Small intestine (tissue), 7 donors: ENCODE results near the gene TIPIN. TPM values are rescaled to one million over a fixed set of nuclear protein-coding genes. Genes with fewer than 3 reads are reported as not detected.

Source experiments
- DNase-seq, 2 donors: peaks; one replicate each; pipeline versions ENCODE4 v3.0.0 to v3.0.0-alpha.2; 2013
- FAIRE-seq: peaks from 2 replicates; lab custom pipeline; 2012; peaks lifted over from hg19 to GRCh38; lab: Jason Lieb, UNC
- H3K27ac ChIP-seq, 3 donors: one replicate each; pipeline ENCODE4 v1.5.1; 2013; ENCODE audit warnings: low read length in 2 of 3, mild to moderate bottlenecking in 2 of 3, control low read depth in 1 of 3, inconsistent platforms in 1 of 3, low read depth in 1 of 3, moderate library complexity in 1 of 3
- H3K27me3 ChIP-seq, 3 donors: one replicate each; pipeline ENCODE4 v1.6.1; 2013; ENCODE audit warnings: low read length in 3 of 3, inconsistent platforms in 1 of 3; ENCODE audit not compliant: control insufficient read depth in 3 of 3, insufficient read depth in 3 of 3
- H3K36me3 ChIP-seq, 3 donors: one replicate each; pipeline ENCODE4 v1.6.1; 2013; ENCODE audit warnings: low read length in 3 of 3, inconsistent platforms in 1 of 3, low read depth in 1 of 3, mild to moderate bottlenecking in 1 of 3, moderate library complexity in 1 of 3; ENCODE audit not compliant: control insufficient read depth in 3 of 3, insufficient read depth in 2 of 3
- H3K4me1 ChIP-seq, 3 donors: one replicate each; pipeline ENCODE4 v1.6.1; 2013; ENCODE audit warnings: low read length in 2 of 3, inconsistent platforms in 1 of 3, low read depth in 1 of 3, mild to moderate bottlenecking in 1 of 3, moderate library complexity in 1 of 3; ENCODE audit not compliant: control insufficient read depth in 3 of 3, insufficient read depth in 2 of 3
- H3K4me3 ChIP-seq, 3 donors: one replicate each; pipeline ENCODE4 v1.5.1; 2013; ENCODE audit warnings: low read length in 3 of 3, control low read depth in 1 of 3, inconsistent platforms in 1 of 3, low read depth in 1 of 3, mild to moderate bottlenecking in 1 of 3, moderate library complexity in 1 of 3
- H3K9me3 ChIP-seq, 2 donors: one replicate each; pipeline ENCODE4 v1.6.1; 2013; ENCODE audit warnings: low read depth in 1 of 2, low read length in 1 of 2; ENCODE audit not compliant: control insufficient read depth in 2 of 2, insufficient read depth in 1 of 2
- WGBS, 3 donors: extraction: QIAGEN DNeasy Blood & Tissue Kit; methylation state at CpG; one replicate each; pipeline ENCODE4 v1.1.7; 2013; 5-methylcytosine and 5-hydroxymethylcytosine counted together
- polyA plus RNA-seq, 4 donors: library from polyadenylated mRNA; stranded (reverse) in 3 of 4; unstranded in 1 of 4; fragments of 200-250 nt in 3 of 4; fragments of 120-200 nt in 1 of 4; gene quantifications; one replicate each; pipeline versions ENCODE4 v1.2.1 to v1.2.3, GENCODE V29; 2013
- donor health status: healthy with polysubstance abuse.
- donor health status: control.
- donor health status: control.
- donor health status: Bipolar disorder and iron deficiency.
- donor health status: healthy.

Gene TIPIN
- polyA plus RNA-seq, 4 donors, result 0.27 to 10.8 (median 3.9) TPM

- 4 to 16% (median 10%) methylated on average over 21 to 22 of the region's 22 CpGs for WGBS, 3 donors
- DNase-seq (peak; percentile 12 to 30), FAIRE-seq (no peak)
- H3K9me3 ChIP-seq, result no peaks in the 10 kb centered on the region
- peaks cover 0 to 25% (median 7%) of the 10 kb centered on the region in 3 donors for H3K4me1 ChIP-seq
- H3K36me3 ChIP-seq, result peaks cover 0 to 1% (median 0%) of the 10 kb centered on the region in 3 donors
- H3K4me3 ChIP-seq, result peak overlapping the region; percentile 53 to 78 (median 60)
- H3K27ac ChIP-seq, result peak overlapping the region; percentile 78 to 95 (median 91)
- no peaks in the 10 kb centered on the region for H3K27me3 ChIP-seq
These were observed 63.7 kb downstream of the TIPIN start for GRCh38 chr15:66292571-66293418.

- Histone ChIP-seq H3K36me3 (no peaks in the 10 kb centered on the region), H3K9me3 (no peaks in the 10 kb centered on the region), H3K27me3 (no peaks in the 10 kb centered on the region), H3K4me3 (peak overlapping the region in 1 of 3 donors; percentile 53), H3K27ac (no peak overlapping the region), H3K4me1 (peaks cover 0 to 25% (median 7%) of the 10 kb centered on the region in 3 donors)
- FAIRE-seq, result no peak
- peak in 1 of 2 donors; percentile 17 for DNase-seq
- 27 to 65% (median 43%) methylated on average over 6 of the region's 6 CpGs for WGBS, 3 donors
These were observed 64.5 kb downstream of the TIPIN start for GRCh38 chr15:66291816-66292570.

- no peak for FAIRE-seq
These were observed 66.0 kb downstream of the TIPIN start for GRCh38 chr15:66290518-66290917.

GRCh38 chr15:66290007-66290406 lies 66.5 kb downstream of the TIPIN start:
- H3K9me3 ChIP-seq, result no peaks in the 10 kb centered on the region
- FAIRE-seq, result no peak
- no peak overlapping the region for H3K4me3 ChIP-seq
- H3K36me3 ChIP-seq, result no peaks in the 10 kb centered on the region
- no peak for DNase-seq
- H3K27ac ChIP-seq, result no peak overlapping the region
- WGBS, 3 donors, result 95 to 99% (median 96%) methylated on average over 3 of the region's 3 CpGs
- peaks cover 0 to 28% (median 7%) of the 10 kb centered on the region in 3 donors for H3K4me1 ChIP-seq
- no peaks in the 10 kb centered on the region for H3K27me3 ChIP-seq

More at GRCh38 chr15:66290518-66290917, 66.0 kb downstream of the TIPIN start:
- Histone ChIP-seq H3K27me3 (no peaks in the 10 kb centered on the region), H3K27ac (no peak overlapping the region), H3K36me3 (no peaks in the 10 kb centered on the region), H3K4me1 (peaks cover 0 to 30% (median 7%) of the 10 kb centered on the region in 3 donors), H3K9me3 (no peaks in the 10 kb centered on the region), H3K4me3 (no peak overlapping the region)
- no peak for DNase-seq

- Histone ChIP-seq H3K27me3 (no peaks in the 10 kb centered on the region), H3K27ac (no peak overlapping the region), H3K9me3 (no peaks in the 10 kb centered on the region), H3K4me1 (peaks cover 0 to 25% (median 5%) of the 10 kb centered on the region in 3 donors), H3K4me3 (no peak overlapping the region), H3K36me3 (no peaks in the 10 kb centered on the region)
- FAIRE-seq (no peak), DNase-seq (no peak)
- 65 to 76% (median 74%) methylated on average over 6 of the region's 6 CpGs for WGBS, 3 donors
These were observed 67.8 kb downstream of the TIPIN start for GRCh38 chr15:66288551-66289185.

- Histone ChIP-seq H3K4me3 (no peak overlapping the region), H3K4me1 (peaks cover 0 to 25% (median 5%) of the 10 kb centered on the region in 3 donors), H3K27me3 (no peaks in the 10 kb centered on the region), H3K27ac (no peak overlapping the region), H3K9me3 (no peaks in the 10 kb centered on the region), H3K36me3 (no peaks in the 10 kb centered on the region)
- DNase-seq, result peak; percentile 27 to 77
- FAIRE-seq, result no peak
These were observed 68.4 kb downstream of the TIPIN start for GRCh38 chr15:66288093-66288492.

- no peak overlapping the region for H3K4me3 ChIP-seq
- H3K4me1 ChIP-seq, result peaks cover 0 to 20% (median 4%) of the 10 kb centered on the region in 3 donors
- no peaks in the 10 kb centered on the region for H3K27me3 ChIP-seq
- peak; percentile 74 for FAIRE-seq
- no peak overlapping the region for H3K27ac ChIP-seq
- no peaks in the 10 kb centered on the region for H3K36me3 ChIP-seq
- no peaks in the 10 kb centered on the region for H3K9me3 ChIP-seq
- peak; percentile 33 to 48 for DNase-seq
- WGBS, 3 donors, result 8 to 16% (median 13%) methylated on average over 6 of the region's 6 CpGs
These were observed 68.9 kb downstream of the TIPIN start for GRCh38 chr15:66287461-66288057.
